Vagina (tissue), 2 donors: ENCODE data around the gene TFAP2D. TPM values are rescaled to one million over a fixed set of nuclear protein-coding genes. Genes with fewer than 3 reads are reported as not detected.

Source experiments
- DNase-seq, 2 donors: peaks; one replicate each; pipeline ENCODE4 v3.0.0-alpha.2; 2017; ENCODE audit errors: extremely low spot score in 2 of 2
- H3K27ac ChIP-seq: fragments of 200-600 bp; sonication (generic); one replicate; pipeline ENCODE4 v1.5.1; 2019
- H3K27me3 ChIP-seq: fragments of 200-600 bp; sonication (generic); one replicate; pipeline ENCODE4 v1.5.1; 2019
- H3K36me3 ChIP-seq, 2 donors: fragments of 200-600 bp; sonication (generic); one replicate each; pipeline ENCODE4 v1.5.1; 2017 to 2019
- H3K4me1 ChIP-seq: fragments of 200-600 bp; sonication (generic); one replicate; pipeline ENCODE4 v1.5.1; 2019
- H3K4me3 ChIP-seq, 2 donors: fragments of 200-600 bp; sonication (generic); 1 replicate in 1 of 2; 2 replicates in 1 of 2; pipeline ENCODE4 v1.5.1; 2016 to 2019
- H3K9me3 ChIP-seq: fragments of 200-600 bp; sonication (generic); one replicate; pipeline ENCODE4 v1.5.1; 2019
- CTCF ChIP-seq, 3 experiments: fragments of 450-650 bp in 2 of 3; fragments of 200-600 bp in 1 of 3; sonication (generic) in 1 of 3; IDR thresholded peaks; one replicate each; pipeline ENCODE4 v1.5.1; 2017 to 2019; ENCODE audit warnings: antibody characterized with exemption in 3 of 3, mild to moderate bottlenecking in 2 of 3, moderate library complexity in 2 of 3
- POLR2A ChIP-seq, 2 donors: fragments of 450-650 bp; IDR thresholded peaks; one replicate each; pipeline ENCODE4 v1.6.1; 2017; ENCODE audit warnings: antibody characterized with exemption in 2 of 2, mild to moderate bottlenecking in 2 of 2, moderate library complexity in 2 of 2
- POLR2AphosphoS5 ChIP-seq, 2 donors: sonication (generic); formaldehyde crosslinking; IDR thresholded peaks; one replicate each; pipeline ENCODE4 v1.9.0; 2017; ENCODE audit warnings: antibody characterized with exemption in 2 of 2, mild to moderate bottlenecking in 2 of 2, low read depth in 1 of 2; ENCODE audit not compliant: insufficient read depth in 1 of 2
- intact Hi-C: fragments of 100-400 bp; cut with DNase I; formaldehyde crosslinking; loops from one replicate; pipeline ENCODE4 v1.15.1; 2023
- total RNA-seq: library from RNA; depleted of rRNA; stranded (reverse); fragments of >200 nt; gene quantifications from one replicate; pipeline ENCODE4 v1.2.3, GENCODE V29; 2016

The TFAP2D gene
- total RNA-seq, 1 donor from 2014 or later = not detected

GRCh38 chr6:50712291-50712690, 1.0 kb upstream of the TFAP2D start:
- intact Hi-C loops = no loop called here
- TF ChIP-seq CTCF (IDR thresholded peaks at IDR 0.05) (no peak), POLR2A (IDR thresholded peaks at IDR 0.05) (no peak), POLR2AphosphoS5 (IDR thresholded peaks at IDR 0.05; ENCODE audit: insufficient read depth in 1 of 2, low read depth in 1 of 2) (no peak)
- no peaks in the 10 kb centered on the region for H3K27me3 ChIP-seq

GRCh38 chr6:50713977-50714486, 706 bp downstream of the TFAP2D start:
- H3K9me3 ChIP-seq = no peaks in the 10 kb centered on the region
- no peak overlapping the region for H3K27ac ChIP-seq
- H3K4me3 ChIP-seq = no peak overlapping the region
- no peak for DNase-seq
- no peak for TF ChIP-seq CTCF (IDR thresholded peaks at IDR 0.05)
- TF ChIP-seq POLR2A (IDR thresholded peaks at IDR 0.05) = no peak
- TF ChIP-seq POLR2AphosphoS5 (IDR thresholded peaks at IDR 0.05; ENCODE audit: insufficient read depth in 1 of 2, low read depth in 1 of 2) = no peak
- intact Hi-C loops = no loop called here
- no peaks in the 10 kb centered on the region for H3K4me1 ChIP-seq
- no peaks in the 10 kb centered on the region for H3K36me3 ChIP-seq
- H3K27me3 ChIP-seq = no peaks in the 10 kb centered on the region

More at GRCh38 chr6:50712291-50712690, 1.0 kb upstream of the TFAP2D start:
- DNase-seq = no peak
- Histone ChIP-seq H3K9me3 (no peaks in the 10 kb centered on the region), H3K27ac (no peak overlapping the region), H3K4me3 (no peak overlapping the region), H3K4me1 (peaks cover 6% of the 10 kb centered on the region), H3K36me3 (no peaks in the 10 kb centered on the region)

GRCh38 chr6:50714487-50715379, 1.4 kb downstream of the TFAP2D start:
- Histone ChIP-seq H3K9me3 (no peaks in the 10 kb centered on the region), H3K36me3 (no peaks in the 10 kb centered on the region), H3K4me1 (no peaks in the 10 kb centered on the region), H3K27me3 (no peaks in the 10 kb centered on the region), H3K4me3 (no peak overlapping the region), H3K27ac (no peak overlapping the region)
- TF ChIP-seq POLR2A (IDR thresholded peaks at IDR 0.05) = no peak
- TF ChIP-seq POLR2AphosphoS5 (IDR thresholded peaks at IDR 0.05; ENCODE audit: insufficient read depth in 1 of 2, low read depth in 1 of 2) = no peak
- no peak for TF ChIP-seq CTCF (IDR thresholded peaks at IDR 0.05)
- intact Hi-C loops = no loop called here
- no peak for DNase-seq

- Histone ChIP-seq H3K9me3 (no peaks in the 10 kb centered on the region), H3K27ac (no peak overlapping the region), H3K4me1 (no peaks in the 10 kb centered on the region), H3K27me3 (no peaks in the 10 kb centered on the region), H3K4me3 (no peak overlapping the region), H3K36me3 (no peaks in the 10 kb centered on the region)
- DNase-seq = no peak
- intact Hi-C loops = no loop called here
- TF ChIP-seq POLR2AphosphoS5 (IDR thresholded peaks at IDR 0.05; ENCODE audit: insufficient read depth in 1 of 2, low read depth in 1 of 2) (no peak), CTCF (IDR thresholded peaks at IDR 0.05) (no peak), POLR2A (IDR thresholded peaks at IDR 0.05) (no peak)
These were observed 3.7 kb downstream of the TFAP2D start for GRCh38 chr6:50716899-50717509.
